Mesenchymal stem cell (in vitro differentiated cells and primary cell): Measurements from ENCODE around the gene MYT1.

ENCODE experiments used
- DNase-seq: peaks from one replicate; pipeline ENCODE4 v3.0.0-alpha.2; 2013
- H2AFZ ChIP-seq: one replicate; pipeline ENCODE4 v1.6.1; 2013; ENCODE audit warnings: low read depth, mild to moderate bottlenecking, control low read depth, inconsistent platforms, low read length, moderate library complexity
- H2AK5ac ChIP-seq: 2 replicates; pipeline ENCODE4 v1.6.1; 2013; ENCODE audit warnings: low read length, moderate library complexity, mild to moderate bottlenecking, inconsistent platforms; ENCODE audit not compliant: severe bottlenecking
- H2BK120ac ChIP-seq: one replicate; pipeline ENCODE4 v1.6.1; 2013; ENCODE audit warnings: low read depth, mild to moderate bottlenecking, inconsistent platforms, low read length, moderate library complexity
- H2BK12ac ChIP-seq, 2 experiments: one replicate each; pipeline ENCODE4 v1.6.1; 2013; ENCODE audit warnings: inconsistent platforms in 2 of 2, low read length in 2 of 2, mild to moderate bottlenecking in 2 of 2, moderate library complexity in 2 of 2, control low read depth in 1 of 2
- H2BK15ac ChIP-seq: one replicate; pipeline ENCODE4 v1.6.1; 2013; ENCODE audit warnings: mild to moderate bottlenecking, low read depth, inconsistent platforms; ENCODE audit not compliant: poor library complexity, severe bottlenecking
- H2BK5ac ChIP-seq: 2 replicates; pipeline ENCODE4 v1.6.1; 2013; ENCODE audit warnings: low read depth, mild to moderate bottlenecking, low read length, control low read depth, inconsistent platforms; ENCODE audit not compliant: poor library complexity, severe bottlenecking
- H3K14ac ChIP-seq, 2 experiments: one replicate each; pipeline ENCODE4 v1.6.1; 2013; ENCODE audit warnings: inconsistent platforms in 2 of 2, low read length in 2 of 2, control low read depth in 1 of 2, mild to moderate bottlenecking in 1 of 2, moderate library complexity in 1 of 2
- H3K18ac ChIP-seq, 2 experiments: one replicate each; pipeline ENCODE4 v1.6.1; 2013; ENCODE audit warnings: inconsistent platforms in 2 of 2, low read length in 2 of 2, control low read depth in 1 of 2, low read depth in 1 of 2, mild to moderate bottlenecking in 1 of 2
- H3K23ac ChIP-seq, 2 experiments: one replicate each; pipeline ENCODE4 v1.6.1; 2013; ENCODE audit warnings: inconsistent platforms in 2 of 2, low read length in 2 of 2, mild to moderate bottlenecking in 2 of 2, moderate library complexity in 2 of 2, control low read depth in 1 of 2
- H3K27ac ChIP-seq: 2 replicates; pipeline ENCODE4 v1.5.1; 2013; ENCODE audit warnings: mild to moderate bottlenecking, moderate library complexity, low read length, control low read depth, inconsistent platforms; ENCODE audit not compliant: poor library complexity, severe bottlenecking
- H3K27me3 ChIP-seq, 2 experiments: 2 replicates each; pipeline versions ENCODE4 v1.6.1 to v1.7.0; 2013; ENCODE audit warnings: low read length in 2 of 2, mild to moderate bottlenecking in 2 of 2, moderate library complexity in 2 of 2, control low read depth in 1 of 2, inconsistent platforms in 1 of 2; ENCODE audit not compliant: control insufficient read depth in 1 of 2, insufficient read depth in 1 of 2
- H3K36me3 ChIP-seq, 2 experiments: 2 replicates each; pipeline versions ENCODE4 v1.6.1 to v1.7.0; 2013; ENCODE audit warnings: low read length in 2 of 2, control low read depth in 1 of 2, inconsistent platforms in 1 of 2, low read depth in 1 of 2, mild to moderate bottlenecking in 1 of 2; ENCODE audit not compliant: insufficient read depth in 2 of 2, control insufficient read depth in 1 of 2
- H3K4ac ChIP-seq, 2 experiments: one replicate each; pipeline ENCODE4 v1.6.1; 2013; ENCODE audit warnings: inconsistent platforms in 2 of 2, low read length in 2 of 2, mild to moderate bottlenecking in 2 of 2, moderate library complexity in 2 of 2, control low read depth in 1 of 2, low read depth in 1 of 2
- H3K4me1 ChIP-seq: 2 replicates; pipeline ENCODE4 v1.6.1; 2013; ENCODE audit warnings: low read depth, low read length, control low read depth; ENCODE audit not compliant: control insufficient read depth, insufficient read depth
- H3K4me2 ChIP-seq: 2 replicates; pipeline ENCODE4 v1.6.1; 2013; ENCODE audit warnings: low read length, mild to moderate bottlenecking, inconsistent platforms; ENCODE audit not compliant: poor library complexity, severe bottlenecking
- H3K4me3 ChIP-seq, 2 experiments: 2 replicates each; pipeline versions ENCODE4 v1.5.1 to v1.7.0; 2013; ENCODE audit warnings: low read length in 2 of 2, mild to moderate bottlenecking in 2 of 2, control low read depth in 1 of 2, low read depth in 1 of 2; ENCODE audit not compliant: insufficient read depth in 1 of 2
- H3K79me1 ChIP-seq: replicated peaks from 2 replicates; pipeline ENCODE4 v1.6.1; 2013; ENCODE audit warnings: mild to moderate bottlenecking, control low read depth, low read length, inconsistent platforms; ENCODE audit not compliant: poor library complexity, severe bottlenecking
- H3K9ac ChIP-seq: 2 replicates; pipeline ENCODE4 v1.7.0; 2013; ENCODE audit warnings: mild to moderate bottlenecking, low read length, moderate library complexity
- H3K9me3 ChIP-seq: 2 replicates; pipeline ENCODE4 v1.7.0; 2013; ENCODE audit warnings: mild to moderate bottlenecking, low read length; ENCODE audit not compliant: control insufficient read depth
- H4K8ac ChIP-seq: one replicate; pipeline ENCODE4 v1.6.1; 2013; ENCODE audit warnings: inconsistent platforms, mild to moderate bottlenecking, low read length, moderate library complexity
- H4K91ac ChIP-seq: one replicate; pipeline ENCODE4 v1.6.1; 2013; ENCODE audit warnings: mild to moderate bottlenecking, low read length, inconsistent platforms
- WGBS: methylation state at CpG from one replicate; pipeline ENCODE4 v1.1.7; 2013; ENCODE audit warnings: mixed read lengths; 5-methylcytosine and 5-hydroxymethylcytosine counted together

MYT1 gene

GRCh38 chr20:64220891-64221527 lies 56.8 kb downstream of the MYT1 start:
- no peak overlapping the region for H3K14ac ChIP-seq
- no peak overlapping the region for H2AK5ac ChIP-seq
- no peak overlapping the region for H3K18ac ChIP-seq
- H3K4ac ChIP-seq: no peak overlapping the region
- no peak overlapping the region for H2BK5ac ChIP-seq
- H3K4me3 ChIP-seq: no peak overlapping the region
- no peak overlapping the region for H2BK12ac ChIP-seq
- no peak overlapping the region for H2BK120ac ChIP-seq
- H3K36me3 ChIP-seq: no peaks in the 10 kb centered on the region
- H4K91ac ChIP-seq: no peak overlapping the region
- no peak overlapping the region for H3K23ac ChIP-seq
- H3K4me1 ChIP-seq: peaks cover 43% of the 10 kb centered on the region
- H3K9me3 ChIP-seq: no peaks in the 10 kb centered on the region
- no peak overlapping the region for H3K4me2 ChIP-seq
- H4K8ac ChIP-seq: no peak overlapping the region
- H3K79me1 ChIP-seq: no peaks in the 10 kb centered on the region
- H3K27ac ChIP-seq: no peak overlapping the region
- H2AFZ ChIP-seq: no peak overlapping the region
- DNase-seq: no peak
- 87% methylated on average over 17 of the region's 17 CpGs for WGBS
- H2BK15ac ChIP-seq: no peak overlapping the region
- H3K27me3 ChIP-seq: peaks cover 22 to 57% of the 10 kb centered on the region in 2 experiments
- no peak overlapping the region for H3K9ac ChIP-seq

GRCh38 chr20:64222291-64222735 lies 58.1 kb downstream of the MYT1 start:
- Histone ChIP-seq H3K27ac (no peak overlapping the region), H3K18ac (no peak overlapping the region), H2BK120ac (no peak overlapping the region), H2BK5ac (no peak overlapping the region), H3K4me1 (peaks cover 43% of the 10 kb centered on the region), H2BK15ac (no peak overlapping the region), H3K79me1 (no peaks in the 10 kb centered on the region), H3K27me3 (peaks cover 18 to 56% of the 10 kb centered on the region in 2 experiments), H3K23ac (no peak overlapping the region), H3K9ac (no peak overlapping the region), H3K36me3 (no peaks in the 10 kb centered on the region), H2BK12ac (peak overlapping the region in 1 of 2 experiments; percentile 24), H3K4ac (no peak overlapping the region), H4K8ac (no peak overlapping the region), H3K4me3 (no peak overlapping the region), H3K14ac (no peak overlapping the region), H3K4me2 (no peak overlapping the region), H3K9me3 (no peaks in the 10 kb centered on the region), H4K91ac (no peak overlapping the region), H2AFZ (no peak overlapping the region), H2AK5ac (peak overlapping the region; percentile 8)
- WGBS: 78% methylated on average over 5 of the region's 5 CpGs
- peak; percentile 13 for DNase-seq

GRCh38 chr20:64222851-64223525 lies 58.7 kb downstream of the MYT1 start:
- H3K14ac ChIP-seq: no peak overlapping the region

GRCh38 chr20:64223526-64224067 lies 59.3 kb downstream of the MYT1 start:
- peak overlapping the region; percentile 85 for H2AK5ac ChIP-seq
- H4K8ac ChIP-seq: peak overlapping the region; percentile 86
- H3K4me1 ChIP-seq: peaks cover 43% of the 10 kb centered on the region
- H3K9ac ChIP-seq: no peak overlapping the region
- H2BK120ac ChIP-seq: peak overlapping the region; percentile 77
- H3K4ac ChIP-seq: peak overlapping the region; percentile 10 to 52
- no peaks in the 10 kb centered on the region for H3K9me3 ChIP-seq
- peak overlapping the region; percentile 38 to 73 for H3K18ac ChIP-seq
- no peaks in the 10 kb centered on the region for H3K79me1 ChIP-seq
- no peak overlapping the region for H3K4me2 ChIP-seq
- peak overlapping the region; percentile 84 for H2BK15ac ChIP-seq
- no peak overlapping the region for H3K4me3 ChIP-seq
- no peaks in the 10 kb centered on the region for H3K36me3 ChIP-seq
- H3K27ac ChIP-seq: peak overlapping the region; percentile 94
- peak overlapping the region in 1 of 2 experiments; percentile 17 for H3K23ac ChIP-seq
- peak overlapping the region; percentile 81 to 90 for H2BK12ac ChIP-seq
- 20% methylated on average over 13 of the region's 13 CpGs for whole genome bisulfite sequencing
- peak overlapping the region in 1 of 2 experiments; percentile 76 for H3K14ac ChIP-seq
- no peak overlapping the region for H2AFZ ChIP-seq
- peak overlapping the region; percentile 96 for H4K91ac ChIP-seq
- peaks cover 22 to 55% of the 10 kb centered on the region in 2 experiments for H3K27me3 ChIP-seq
- DNase-seq: peak; percentile 66
- peak overlapping the region; percentile 93 for H2BK5ac ChIP-seq

More at GRCh38 chr20:64222851-64223525, 58.7 kb downstream of the MYT1 start:
- no peaks in the 10 kb centered on the region for H3K36me3 ChIP-seq
- H3K27me3 ChIP-seq: peaks cover 19 to 55% of the 10 kb centered on the region in 2 experiments
- H2BK5ac ChIP-seq: no peak overlapping the region
- peak overlapping the region; percentile 21 for H2AK5ac ChIP-seq
- no peak overlapping the region for H2BK15ac ChIP-seq
- no peaks in the 10 kb centered on the region for H3K79me1 ChIP-seq
- H4K91ac ChIP-seq: no peak overlapping the region
- H3K4me2 ChIP-seq: no peak overlapping the region
- H3K9me3 ChIP-seq: no peaks in the 10 kb centered on the region
- H2BK120ac ChIP-seq: no peak overlapping the region
- H3K4ac ChIP-seq: no peak overlapping the region
- no peak overlapping the region for H4K8ac ChIP-seq
- peak overlapping the region; percentile 94 for H3K27ac ChIP-seq
- no peak overlapping the region for H3K4me3 ChIP-seq
- H3K4me1 ChIP-seq: peaks cover 43% of the 10 kb centered on the region
- H2AFZ ChIP-seq: no peak overlapping the region
- H2BK12ac ChIP-seq: no peak overlapping the region
- H3K23ac ChIP-seq: no peak overlapping the region
- H3K18ac ChIP-seq: no peak overlapping the region
- DNase-seq: no peak
- WGBS: 81% methylated on average over 20 of the region's 20 CpGs
- no peak overlapping the region for H3K9ac ChIP-seq
